Breast epithelium (tissue), 4 donors: Measurements from ENCODE around the gene TXNDC15. TPM values are rescaled to one million over a fixed set of nuclear protein-coding genes. Genes with fewer than 3 reads are reported as not detected.
"Not testable (repeated sequence)": the region's sequence is repeated elsewhere in the genome, so short reads cannot be mapped to it uniquely, and the experiment has no call there.

ENCODE experiments used
- DNase-seq, 2 donors: peaks; one replicate each; pipeline ENCODE4 v3.0.0-alpha.2; 2019; ENCODE audit warnings: low spot score in 2 of 2
- H3K27ac ChIP-seq, 2 donors: fragments of 200-600 bp; sonication (generic) in 1 of 2; one replicate each; pipeline ENCODE4 v1.5.1; 2016 to 2019; ENCODE audit warnings: mild to moderate bottlenecking in 1 of 2
- H3K27me3 ChIP-seq, 2 donors: fragments of 200-600 bp; sonication (generic) in 1 of 2; one replicate each; pipeline versions ENCODE4 v1.5.1 to v1.6.0; 2017 to 2019; ENCODE audit warnings: control low read depth in 1 of 2, mild to moderate bottlenecking in 1 of 2
- H3K36me3 ChIP-seq: fragments of 200-600 bp; one replicate; pipeline ENCODE4 v1.5.1; 2019
- H3K4me1 ChIP-seq, 2 donors: fragments of 200-600 bp; sonication (generic); one replicate each; pipeline ENCODE4 v1.5.1; 2016 to 2019; ENCODE audit warnings: control low read depth in 1 of 2
- H3K4me3 ChIP-seq, 3 donors: fragments of 200-600 bp; sonication (generic); 1 replicate in 2 of 3; 2 replicates in 1 of 3; pipeline ENCODE4 v1.5.1; 2016 to 2019; ENCODE audit warnings: mild to moderate bottlenecking in 3 of 3, moderate library complexity in 2 of 3
- H3K9me3 ChIP-seq, 2 donors: fragments of 200-600 bp; sonication (generic) in 1 of 2; one replicate each; pipeline ENCODE4 v1.5.1; 2016 to 2019; ENCODE audit warnings: control low read depth in 1 of 2
- CTCF ChIP-seq, 3 donors: fragments of 450-650 bp; IDR thresholded peaks; one replicate each; pipeline ENCODE4 v1.5.1; 2016 to 2017; ENCODE audit warnings: antibody characterized with exemption in 3 of 3, mild to moderate bottlenecking in 3 of 3, moderate library complexity in 3 of 3
- POLR2A ChIP-seq: fragments of 450-650 bp; IDR thresholded peaks from one replicate; pipeline ENCODE4 v1.6.1; 2016; ENCODE audit warnings: antibody characterized with exemption, mild to moderate bottlenecking, moderate library complexity
- POLR2AphosphoS5 ChIP-seq, 3 donors: sonication (generic); formaldehyde crosslinking; IDR thresholded peaks; one replicate each; pipeline ENCODE4 v1.6.1; 2017; ENCODE audit warnings: antibody characterized with exemption in 3 of 3
- intact Hi-C: fragments of 100-400 bp; cut with DNase I; formaldehyde crosslinking; loops from one replicate; pipeline ENCODE4 v1.15.1; 2023; ENCODE audit warnings: low total_unique reads
- total RNA-seq, 3 donors: library from RNA; depleted of rRNA; stranded (reverse); fragments of >200 nt; gene quantifications; one replicate each; pipeline ENCODE4 v1.1.0, GENCODE V29; 2016

Gene TXNDC15
- total RNA-seq, 3 donors from 2014 or later = 68.0 to 80.0 (median 74.9) TPM

- intact Hi-C loops = no loop called here
- H3K27ac ChIP-seq = no peak overlapping the region
- no peaks in the 10 kb centered on the region for H3K36me3 ChIP-seq
- H3K27me3 ChIP-seq = no peaks in the 10 kb centered on the region
- no peak for TF ChIP-seq CTCF (IDR thresholded peaks at IDR 0.05)
- no peak for TF ChIP-seq POLR2AphosphoS5 (IDR thresholded peaks at IDR 0.05)
- no peak for TF ChIP-seq POLR2A
- H3K4me1 ChIP-seq = peaks cover 0 to 7% of the 10 kb centered on the region in 2 donors
- H3K9me3 ChIP-seq = no peaks in the 10 kb centered on the region
- no peak overlapping the region for H3K4me3 ChIP-seq
- no peak for DNase-seq
Measured at GRCh38 chr5:134878403-134878802, 4.2 kb downstream of the TXNDC15 start.

- no peak overlapping the region for H3K27ac ChIP-seq
- no peaks in the 10 kb centered on the region for H3K36me3 ChIP-seq
- H3K27me3 ChIP-seq = no peaks in the 10 kb centered on the region
- no peak for DNase-seq
- H3K9me3 ChIP-seq = no peaks in the 10 kb centered on the region
- intact Hi-C loops = no loop called here
- H3K4me3 ChIP-seq = no peak overlapping the region
- TF ChIP-seq CTCF (IDR thresholded peaks at IDR 0.05) (no peak), POLR2A (no peak), POLR2AphosphoS5 (IDR thresholded peaks at IDR 0.05) (no peak)
- peaks cover 0 to 7% of the 10 kb centered on the region in 2 donors for H3K4me1 ChIP-seq
Measured at GRCh38 chr5:134879456-134879855, 5.3 kb downstream of the TXNDC15 start.

GRCh38 chr5:134880937-134881336 is 6.8 kb downstream of the TXNDC15 start:
- H3K4me1 ChIP-seq, H3K9me3 ChIP-seq, H3K4me3 ChIP-seq, H3K36me3 ChIP-seq, DNase-seq, H3K27me3 ChIP-seq, intact Hi-C loops, H3K27ac ChIP-seq: not testable (repeated sequence)

- H3K4me1 ChIP-seq, DNase-seq, H3K27me3 ChIP-seq, H3K27ac ChIP-seq, H3K36me3 ChIP-seq, intact Hi-C loops, H3K4me3 ChIP-seq, H3K9me3 ChIP-seq: not testable (repeated sequence)
Measured at GRCh38 chr5:134881711-134882110, 7.5 kb downstream of the TXNDC15 start.

DNA sequence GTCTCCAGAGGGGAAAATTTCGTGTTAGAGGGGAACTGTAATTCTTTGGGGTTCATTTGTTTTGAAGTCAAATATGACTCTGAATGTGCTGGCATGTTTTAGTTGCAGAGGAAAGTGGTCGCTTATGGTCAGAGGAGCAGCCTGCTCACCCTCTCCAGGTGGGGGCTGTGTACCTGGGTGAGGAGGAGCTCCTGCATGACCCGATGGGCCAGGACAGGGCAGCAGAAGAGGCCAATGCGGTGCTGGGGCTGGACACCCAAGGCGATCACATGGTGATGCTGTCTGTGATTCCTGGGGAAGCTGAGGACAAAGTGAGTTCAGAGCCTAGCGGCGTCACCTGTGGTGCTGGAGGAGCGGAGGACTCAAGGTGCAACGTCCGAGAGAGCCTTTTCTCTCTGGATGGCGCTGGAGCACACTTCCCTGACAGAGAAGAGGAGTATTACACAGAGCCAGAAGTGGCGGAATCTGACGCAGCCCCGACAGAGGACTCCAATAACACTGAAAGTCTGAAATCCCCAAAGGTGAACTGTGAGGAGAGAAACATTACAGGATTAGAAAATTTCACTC is 13.5 kb downstream of the TXNDC15 start:
- TF ChIP-seq CTCF (IDR thresholded peaks at IDR 0.05) = no peak
- no peak for TF ChIP-seq POLR2AphosphoS5 (IDR thresholded peaks at IDR 0.05)
- TF ChIP-seq POLR2A = no peak
- no peaks in the 10 kb centered on the region for H3K36me3 ChIP-seq
- DNase-seq = no peak
- H3K4me3 ChIP-seq = no peak overlapping the region
- H3K4me1 ChIP-seq = no peaks in the 10 kb centered on the region
- no peaks in the 10 kb centered on the region for H3K27me3 ChIP-seq
- H3K9me3 ChIP-seq = no peaks in the 10 kb centered on the region
- intact Hi-C loops = no loop called here
- H3K27ac ChIP-seq = no peak overlapping the region

DNA sequence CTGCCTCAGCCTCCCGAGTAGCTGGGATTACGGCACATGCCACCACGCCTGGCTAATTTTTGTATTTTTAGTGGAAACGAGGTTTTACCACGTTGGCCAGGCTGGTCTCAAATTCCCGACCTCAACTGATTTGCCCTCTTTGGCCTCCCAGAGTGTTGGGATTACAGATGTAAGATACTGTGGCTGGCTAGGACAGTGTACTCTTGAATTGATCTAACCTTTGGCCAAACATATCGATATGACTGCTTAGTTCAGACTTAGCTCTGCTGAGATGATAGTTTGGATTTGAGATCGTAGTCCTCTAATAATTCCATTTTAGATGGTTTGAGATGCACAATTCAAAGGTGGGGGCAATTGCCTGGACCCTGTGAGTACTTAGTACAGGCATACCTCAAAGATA is 15.2 kb downstream of the TXNDC15 start:
- intact Hi-C loops = no loop called here
- no peak overlapping the region for H3K27ac ChIP-seq
- TF ChIP-seq POLR2AphosphoS5 (IDR thresholded peaks at IDR 0.05) (no peak), POLR2A (no peak)
- no peaks in the 10 kb centered on the region for H3K4me1 ChIP-seq
- no peaks in the 10 kb centered on the region for H3K36me3 ChIP-seq
- no peaks in the 10 kb centered on the region for H3K9me3 ChIP-seq
- H3K27me3 ChIP-seq = no peaks in the 10 kb centered on the region
- H3K4me3 ChIP-seq = no peak overlapping the region
- DNase-seq = no peak

DNA sequence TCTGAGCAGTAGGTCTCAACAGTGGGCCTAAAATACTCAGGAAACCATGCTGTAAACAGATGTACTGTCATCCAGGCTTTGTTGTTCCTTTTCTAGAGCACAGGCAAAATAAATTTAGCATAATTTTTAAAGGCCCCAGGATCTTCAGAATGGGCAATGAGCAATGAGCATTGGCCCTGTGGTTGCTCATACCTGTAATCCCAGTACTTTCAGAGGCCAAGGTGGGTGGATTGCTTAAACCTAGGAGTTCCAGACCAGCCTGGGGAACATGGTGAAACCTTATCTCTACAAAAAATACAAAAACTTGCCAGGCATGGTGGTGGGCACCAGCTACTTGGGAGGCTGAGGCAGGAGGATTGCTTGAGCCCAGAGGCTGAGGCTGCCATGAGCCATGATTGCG is 17.3 kb downstream of the TXNDC15 start:
- TF ChIP-seq POLR2A (no peak), POLR2AphosphoS5 (IDR thresholded peaks at IDR 0.05) (no peak), CTCF (IDR thresholded peaks at IDR 0.05) (no peak)
- H3K4me3 ChIP-seq = no peak overlapping the region
- no peaks in the 10 kb centered on the region for H3K9me3 ChIP-seq
- no peak for DNase-seq
- H3K4me1 ChIP-seq = no peaks in the 10 kb centered on the region
- no peak overlapping the region for H3K27ac ChIP-seq
- intact Hi-C loops = no loop called here
- no peaks in the 10 kb centered on the region for H3K36me3 ChIP-seq
- no peaks in the 10 kb centered on the region for H3K27me3 ChIP-seq
